Hematopoietic multipotent progenitor cell treated with erythropoietin and hydrocortisone succinate and interleukin-3 and kit ligand, for 15 days (in vitro differentiated cells): Measurements from ENCODE around the gene FAM81B.

ENCODE experiments used
- DNase-seq: peaks from one replicate; pipeline ENCODE4 v3.0.0-alpha.2; 2015; ENCODE audit warnings: low spot score

FAM81B gene

DNA sequence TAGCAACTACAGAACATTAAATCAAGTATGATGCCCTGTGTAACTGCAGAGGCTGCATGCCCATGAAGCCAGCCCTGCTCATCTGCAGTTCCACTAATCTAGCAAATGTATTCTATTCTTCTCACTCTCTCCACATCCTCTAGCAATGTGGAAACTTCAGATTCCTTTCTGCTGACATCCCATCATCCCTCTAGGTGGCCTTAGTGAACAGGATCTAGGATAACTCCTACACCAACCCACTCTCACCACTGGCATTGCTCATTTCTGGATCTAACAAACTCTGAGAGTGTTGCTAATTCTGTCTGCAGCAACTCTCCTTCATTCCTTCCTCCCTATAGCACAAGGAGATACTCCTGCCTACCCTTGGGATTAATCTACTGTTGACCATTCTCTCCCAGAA is 80.8 kb downstream of the FAM81B start:
- no peak for DNase-seq

DNA sequence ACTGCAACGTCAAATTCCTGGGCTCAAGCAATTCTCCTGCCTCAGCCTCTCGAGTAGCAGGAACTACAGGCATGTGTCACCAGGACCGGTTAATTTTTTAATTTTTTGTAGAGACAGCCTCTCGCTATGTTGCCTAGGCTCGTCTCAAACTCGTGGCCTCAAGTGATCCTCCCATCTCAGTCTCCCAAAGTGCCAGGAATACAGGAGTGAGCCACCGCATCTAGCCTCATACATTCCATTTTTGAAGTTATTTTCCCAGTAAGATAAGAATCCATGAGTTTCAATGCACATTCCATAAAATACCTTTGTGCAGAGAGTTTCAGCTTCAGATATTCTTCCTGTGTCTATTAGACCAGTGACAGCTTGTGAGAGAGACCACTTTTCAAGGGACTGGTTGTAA is 93.3 kb downstream of the FAM81B start:
- DNase-seq, result no peak

DNA sequence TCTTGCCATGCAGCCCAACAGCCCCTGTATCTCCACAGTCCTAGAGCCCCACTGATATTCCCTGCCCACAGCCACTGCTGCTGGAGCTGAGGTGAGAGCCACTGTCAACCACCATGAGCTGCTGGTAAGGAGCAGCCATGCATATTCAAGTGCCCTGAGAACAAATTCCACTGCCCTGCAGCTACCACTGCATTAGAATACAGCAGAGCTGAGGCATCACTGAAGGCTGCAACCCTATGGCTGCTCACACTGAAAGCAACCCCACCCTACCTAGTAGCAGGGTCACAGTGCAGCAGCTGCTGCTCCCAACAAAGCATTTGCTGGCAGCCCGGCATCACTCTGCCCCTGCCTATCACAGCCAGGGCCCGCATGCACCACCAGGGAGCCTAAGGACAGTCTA is 95.0 kb downstream of the FAM81B start:
- no peak for DNase-seq

DNA sequence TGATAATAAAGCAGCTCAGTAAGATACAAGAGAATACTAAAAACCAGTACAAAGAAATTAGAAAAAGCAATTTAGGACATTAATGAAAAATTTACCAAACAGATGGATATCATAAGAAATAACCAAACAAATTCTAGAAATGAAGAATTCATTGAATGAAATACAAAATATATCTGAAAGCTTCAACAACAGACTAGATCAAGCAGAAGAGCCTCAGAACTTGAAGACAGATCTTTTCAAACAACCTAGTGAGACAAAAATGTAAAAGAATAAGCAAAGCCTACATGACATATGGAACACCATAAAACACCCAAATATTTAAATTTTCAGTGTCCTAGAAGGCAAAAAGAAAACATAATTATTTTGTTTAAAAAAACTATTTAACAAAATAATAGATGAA is 96.7 kb downstream of the FAM81B start:
- DNase-seq, result no peak
